Neural progenitor cell (in vitro differentiated cells): ENCODE measurements around the gene DLG2.

Experiments used
- EZH2 ChIP-seq: fragments of 200-600 bp; sonication (generic); IDR thresholded peaks from 2 replicates; pipeline ENCODE4 v1.6.1; 2017; ENCODE audit warnings: antibody characterized with exemption, mild to moderate bottlenecking, moderate library complexity
- EZH2phosphoT487 ChIP-seq: fragments of 200-600 bp; sonication (generic); IDR thresholded peaks from 2 replicates; pipeline ENCODE4 v1.6.1; 2017; ENCODE audit warnings: antibody characterized with exemption
- TF ChIP-seq, protein P1 (sequence below): fragments of 200-600 bp; sonication (generic); IDR thresholded peaks from 2 replicates; pipeline ENCODE4 v1.5.1; 2017; ENCODE audit warnings: antibody characterized with exemption, mild to moderate bottlenecking

DNA sequence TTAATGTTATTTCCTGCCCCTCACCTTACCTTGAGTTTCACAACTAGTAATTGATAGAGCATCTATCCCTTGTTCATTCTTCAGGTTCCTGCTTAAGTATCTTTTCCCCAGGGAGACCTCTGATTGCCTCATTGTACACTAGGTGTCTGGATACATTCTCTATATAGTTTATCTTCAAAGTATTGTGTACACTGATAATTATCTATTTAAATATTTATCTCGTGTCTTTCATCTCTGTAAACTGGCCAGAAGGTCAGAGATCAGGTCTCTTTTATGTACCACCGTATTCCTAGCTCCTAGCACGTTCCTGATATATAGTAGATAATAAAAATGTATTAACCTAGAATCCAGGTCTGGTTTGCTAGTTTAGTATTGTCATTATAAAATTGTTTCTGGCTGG lies 7.6 kb upstream of the DLG2 start:
- TF ChIP-seq, protein P1, sequence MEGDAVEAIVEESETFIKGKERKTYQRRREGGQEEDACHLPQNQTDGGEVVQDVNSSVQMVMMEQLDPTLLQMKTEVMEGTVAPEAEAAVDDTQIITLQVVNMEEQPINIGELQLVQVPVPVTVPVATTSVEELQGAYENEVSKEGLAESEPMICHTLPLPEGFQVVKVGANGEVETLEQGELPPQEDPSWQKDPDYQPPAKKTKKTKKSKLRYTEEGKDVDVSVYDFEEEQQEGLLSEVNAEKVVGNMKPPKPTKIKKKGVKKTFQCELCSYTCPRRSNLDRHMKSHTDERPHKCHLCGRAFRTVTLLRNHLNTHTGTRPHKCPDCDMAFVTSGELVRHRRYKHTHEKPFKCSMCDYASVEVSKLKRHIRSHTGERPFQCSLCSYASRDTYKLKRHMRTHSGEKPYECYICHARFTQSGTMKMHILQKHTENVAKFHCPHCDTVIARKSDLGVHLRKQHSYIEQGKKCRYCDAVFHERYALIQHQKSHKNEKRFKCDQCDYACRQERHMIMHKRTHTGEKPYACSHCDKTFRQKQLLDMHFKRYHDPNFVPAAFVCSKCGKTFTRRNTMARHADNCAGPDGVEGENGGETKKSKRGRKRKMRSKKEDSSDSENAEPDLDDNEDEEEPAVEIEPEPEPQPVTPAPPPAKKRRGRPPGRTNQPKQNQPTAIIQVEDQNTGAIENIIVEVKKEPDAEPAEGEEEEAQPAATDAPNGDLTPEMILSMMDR = no peak
- no peak for TF ChIP-seq EZH2
- no peak for TF ChIP-seq EZH2phosphoT487
